ENCODE data around the gene APLP1. TPM values are rescaled to one million over a fixed set of nuclear protein-coding genes. Genes with fewer than 3 reads are reported as not detected.

The APLP1 gene
- total and polyA plus RNA-seq, 2 donors (not counting 3 experiments of a cell fraction or from before 2014, with no cell fraction given) = 6.2 to 13.0 TPM

- Histone ChIP-seq H3K4me1 (ENCODE audit: control insufficient read depth, extremely low read depth, insufficient read depth, low read length) (no peaks in the 10 kb centered on the region), H3K9me1 (replicated peaks; ENCODE audit: control insufficient read depth, extremely low read depth, insufficient read depth, low read length) (no peaks in the 10 kb centered on the region), H3K79me2 (ENCODE audit: control insufficient read depth, insufficient read depth, low read length) (no peaks in the 10 kb centered on the region), H3K4me2 (ENCODE audit: insufficient read depth, low read length) (no peak overlapping the region), H3K27ac (ENCODE audit: insufficient read depth, low read depth, low read length) (no peak overlapping the region), H3K9me3 (replicated peaks; ENCODE audit: control insufficient read depth, insufficient read depth, low read length) (no peaks in the 10 kb centered on the region), H3K9ac (replicated peaks; ENCODE audit: extremely low read depth, insufficient read depth, low read length) (no peak overlapping the region), H3K36me3 (ENCODE audit: control insufficient read depth in 2 of 2, extremely low read depth in 1 of 2, insufficient read depth in 2 of 2, low read length in 2 of 2) (no peaks in the 10 kb centered on the region), H3K4me3 (replicated peaks in 1 of 3; ENCODE audit: insufficient read depth in 1 of 3, low read depth in 1 of 3, low read length in 3 of 3) (no peak overlapping the region), H4K20me1 (replicated peaks; ENCODE audit: control insufficient read depth, extremely low read depth, insufficient read depth, low read length) (no peaks in the 10 kb centered on the region), H3K27me3 (ENCODE audit: control insufficient read depth in 2 of 2, insufficient read depth in 2 of 2, low read length in 2 of 2) (peaks cover 20 to 30% of the 10 kb centered on the region in 2 experiments), H2AFZ (ENCODE audit: low read depth, low read length) (no peak overlapping the region)
- dilution Hi-C loops (cut with MboI; ENCODE audit: extremely low pct_ligation_motif_present, low sequenced_read_pairs) = no loop called here
- no TSS peak for BruUV-seq (replicated peaks)
- TF ChIP-seq, protein P1, sequence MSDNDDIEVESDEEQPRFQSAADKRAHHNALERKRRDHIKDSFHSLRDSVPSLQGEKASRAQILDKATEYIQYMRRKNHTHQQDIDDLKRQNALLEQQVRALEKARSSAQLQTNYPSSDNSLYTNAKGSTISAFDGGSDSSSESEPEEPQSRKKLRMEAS (IDR thresholded peaks at IDR 0.05; ENCODE audit: insufficient read depth, insufficient read length) = no peak
- intact Hi-C loops (cut with micrococcal nuclease) = no loop called here
- CTCF ChIA-PET = no interaction called here
- DNase-seq (ENCODE audit: low read depth, low spot score) = no peak
- FAIRE-seq = no peak
- POLR2A ChIA-PET = no interaction called here
Observed at GRCh38 chr19:35842666-35843272, 25.6 kb upstream of the APLP1 start.

DNA sequence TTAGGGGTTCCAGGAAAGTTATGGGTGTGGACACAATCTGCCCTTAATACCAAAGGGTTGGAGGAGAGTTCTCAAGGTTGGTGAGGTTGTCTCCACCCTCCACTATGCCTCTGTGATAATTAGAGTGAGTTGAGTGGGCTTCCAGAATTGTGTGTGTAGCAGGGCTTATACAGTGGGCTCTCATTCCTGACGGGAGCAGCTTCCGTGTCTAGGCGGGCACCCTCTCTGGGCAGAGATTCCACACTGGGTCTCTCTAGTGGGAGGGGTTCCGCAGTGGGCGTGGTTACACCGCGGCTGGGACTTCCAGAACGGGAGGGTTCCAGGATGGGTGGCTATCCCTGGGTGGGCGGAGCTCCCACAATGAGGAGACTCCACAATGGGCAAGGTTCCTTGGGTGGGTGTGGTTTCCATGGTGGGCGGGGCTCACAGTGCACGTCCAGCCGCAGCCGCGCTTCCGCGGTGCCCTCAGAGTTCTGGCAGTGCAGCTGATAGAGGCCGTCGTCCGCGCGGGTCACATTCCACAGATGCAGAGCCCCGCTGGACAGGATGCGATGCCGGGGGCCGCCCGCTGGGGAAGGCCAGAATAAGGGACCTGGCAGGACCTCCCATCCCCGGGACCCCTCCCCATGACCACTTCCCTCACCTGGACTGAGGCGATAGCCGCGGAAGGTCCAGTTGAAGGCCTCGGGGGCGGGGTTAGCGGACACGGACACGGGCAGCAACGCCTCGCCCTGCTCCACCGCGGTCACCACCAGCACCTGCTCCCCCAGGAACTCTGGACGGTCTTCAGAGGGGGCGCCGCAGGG, 24.5 kb upstream of the APLP1 start:
- CTCF ChIA-PET = no interaction called here
- no peak for FAIRE-seq
- no TSS peak for BruUV-seq (replicated peaks)

More for the DNA sequence above, 24.5 kb upstream of the APLP1 start:
- no peak overlapping the region for H3K4me2 ChIP-seq (ENCODE audit: insufficient read depth, low read length)
- H3K9me1 ChIP-seq (replicated peaks; ENCODE audit: control insufficient read depth, extremely low read depth, insufficient read depth, low read length) = no peaks in the 10 kb centered on the region
- dilution Hi-C loops (cut with MboI; ENCODE audit: extremely low pct_ligation_motif_present, low sequenced_read_pairs) = no loop called here
- H3K9me3 ChIP-seq (replicated peaks; ENCODE audit: control insufficient read depth, insufficient read depth, low read length) = no peaks in the 10 kb centered on the region
- DNase-seq (ENCODE audit: low read depth, low spot score) = no peak
- no peak overlapping the region for H3K27ac ChIP-seq (ENCODE audit: insufficient read depth, low read depth, low read length)
- peaks cover 20 to 30% of the 10 kb centered on the region in 2 experiments for H3K27me3 ChIP-seq (ENCODE audit: control insufficient read depth in 2 of 2, insufficient read depth in 2 of 2, low read length in 2 of 2)
- H3K79me2 ChIP-seq (ENCODE audit: control insufficient read depth, insufficient read depth, low read length) = no peaks in the 10 kb centered on the region
- no peak overlapping the region for H2AFZ ChIP-seq (ENCODE audit: low read depth, low read length)
- H3K4me3 ChIP-seq (replicated peaks in 1 of 3; ENCODE audit: insufficient read depth in 1 of 3, low read depth in 1 of 3, low read length in 3 of 3) = no peak overlapping the region
- intact Hi-C loops (cut with micrococcal nuclease) = no loop called here
- POLR2A ChIA-PET = no interaction called here
- TF ChIP-seq EZH2 (IDR thresholded peaks at IDR 0.05; ENCODE audit: borderline replicate concordance, low read depth, low read length, severe bottlenecking) (no peak), MYC (IDR thresholded peaks at IDR 0.05; ENCODE audit: low read depth, low read length) (no peak), CTCF (IDR thresholded peaks at IDR 0.05; ENCODE audit: extremely low read depth in 1 of 2, insufficient read depth in 1 of 2, low read depth in 1 of 2, low read length in 2 of 2) (no peak), POLR2AphosphoS5 (IDR thresholded peaks at IDR 0.05; ENCODE audit: insufficient read depth, low read depth, low read length) (no peak), GATA2 (IDR thresholded peaks at IDR 0.05; ENCODE audit: insufficient read depth, insufficient read length, low read depth, low read length) (no peak), JUN (IDR thresholded peaks at IDR 0.05; ENCODE audit: borderline replicate concordance, insufficient read depth, insufficient read length, low read depth) (no peak), POLR2A (IDR thresholded peaks at IDR 0.05; ENCODE audit: low read depth, low read length) (no peak)
- no peaks in the 10 kb centered on the region for H3K4me1 ChIP-seq (ENCODE audit: control insufficient read depth, extremely low read depth, insufficient read depth, low read length)
- H4K20me1 ChIP-seq (replicated peaks; ENCODE audit: control insufficient read depth, extremely low read depth, insufficient read depth, low read length) = no peaks in the 10 kb centered on the region
- H3K36me3 ChIP-seq (ENCODE audit: control insufficient read depth in 2 of 2, extremely low read depth in 1 of 2, insufficient read depth in 2 of 2, low read length in 2 of 2) = no peaks in the 10 kb centered on the region
- no peak overlapping the region for H3K9ac ChIP-seq (replicated peaks; ENCODE audit: extremely low read depth, insufficient read depth, low read length)
